ENCODE measurements around the gene NOTCH3. TPM values are rescaled to one million over a fixed set of nuclear protein-coding genes. Genes with fewer than 3 reads are reported as not detected.

The NOTCH3 gene
- total and polyA plus RNA-seq, 4 donors: 0.49 to 3.7 (median 2.9) TPM

- TF ChIP-seq RXRA (IDR thresholded peaks at IDR 0.05): no peak
- no peak for TF ChIP-seq FOXA2 (IDR thresholded peaks at IDR 0.05)
- TF ChIP-seq TAF1 (conservative IDR thresholded peaks at IDR 0.05): no peak
- TF ChIP-seq RAD21 (IDR thresholded peaks at IDR 0.05): no peak
- TF ChIP-seq, protein P1, sequence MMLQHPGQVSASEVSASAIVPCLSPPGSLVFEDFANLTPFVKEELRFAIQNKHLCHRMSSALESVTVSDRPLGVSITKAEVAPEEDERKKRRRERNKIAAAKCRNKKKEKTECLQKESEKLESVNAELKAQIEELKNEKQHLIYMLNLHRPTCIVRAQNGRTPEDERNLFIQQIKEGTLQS (IDR thresholded peaks at IDR 0.05): no peak
- no peak for TF ChIP-seq MAX (IDR thresholded peaks at IDR 0.05)
- no peak for TF ChIP-seq EGR1 (IDR thresholded peaks at IDR 0.05; ENCODE audit: low read depth in 2 of 2)
- TF ChIP-seq, protein P2, sequence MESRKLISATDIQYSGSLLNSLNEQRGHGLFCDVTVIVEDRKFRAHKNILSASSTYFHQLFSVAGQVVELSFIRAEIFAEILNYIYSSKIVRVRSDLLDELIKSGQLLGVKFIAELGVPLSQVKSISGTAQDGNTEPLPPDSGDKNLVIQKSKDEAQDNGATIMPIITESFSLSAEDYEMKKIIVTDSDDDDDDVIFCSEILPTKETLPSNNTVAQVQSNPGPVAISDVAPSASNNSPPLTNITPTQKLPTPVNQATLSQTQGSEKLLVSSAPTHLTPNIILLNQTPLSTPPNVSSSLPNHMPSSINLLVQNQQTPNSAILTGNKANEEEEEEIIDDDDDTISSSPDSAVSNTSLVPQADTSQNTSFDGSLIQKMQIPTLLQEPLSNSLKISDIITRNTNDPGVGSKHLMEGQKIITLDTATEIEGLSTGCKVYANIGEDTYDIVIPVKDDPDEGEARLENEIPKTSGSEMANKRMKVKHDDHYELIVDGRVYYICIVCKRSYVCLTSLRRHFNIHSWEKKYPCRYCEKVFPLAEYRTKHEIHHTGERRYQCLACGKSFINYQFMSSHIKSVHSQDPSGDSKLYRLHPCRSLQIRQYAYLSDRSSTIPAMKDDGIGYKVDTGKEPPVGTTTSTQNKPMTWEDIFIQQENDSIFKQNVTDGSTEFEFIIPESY (IDR thresholded peaks at IDR 0.05): no peak
- TF ChIP-seq NR2F2 (IDR thresholded peaks at IDR 0.05): no peak
- TF ChIP-seq FOXA1 (IDR thresholded peaks at IDR 0.05): no peak
- no peak for TF ChIP-seq GABPA (IDR thresholded peaks at IDR 0.05 in 1 of 2, conservative IDR thresholded peaks at IDR 0.05 in 1 of 2)
- TF ChIP-seq HNF4A (conservative IDR thresholded peaks at IDR 0.05): no peak
- no peak for TF ChIP-seq SP1 (IDR thresholded peaks at IDR 0.05)
- TF ChIP-seq, protein P3, sequence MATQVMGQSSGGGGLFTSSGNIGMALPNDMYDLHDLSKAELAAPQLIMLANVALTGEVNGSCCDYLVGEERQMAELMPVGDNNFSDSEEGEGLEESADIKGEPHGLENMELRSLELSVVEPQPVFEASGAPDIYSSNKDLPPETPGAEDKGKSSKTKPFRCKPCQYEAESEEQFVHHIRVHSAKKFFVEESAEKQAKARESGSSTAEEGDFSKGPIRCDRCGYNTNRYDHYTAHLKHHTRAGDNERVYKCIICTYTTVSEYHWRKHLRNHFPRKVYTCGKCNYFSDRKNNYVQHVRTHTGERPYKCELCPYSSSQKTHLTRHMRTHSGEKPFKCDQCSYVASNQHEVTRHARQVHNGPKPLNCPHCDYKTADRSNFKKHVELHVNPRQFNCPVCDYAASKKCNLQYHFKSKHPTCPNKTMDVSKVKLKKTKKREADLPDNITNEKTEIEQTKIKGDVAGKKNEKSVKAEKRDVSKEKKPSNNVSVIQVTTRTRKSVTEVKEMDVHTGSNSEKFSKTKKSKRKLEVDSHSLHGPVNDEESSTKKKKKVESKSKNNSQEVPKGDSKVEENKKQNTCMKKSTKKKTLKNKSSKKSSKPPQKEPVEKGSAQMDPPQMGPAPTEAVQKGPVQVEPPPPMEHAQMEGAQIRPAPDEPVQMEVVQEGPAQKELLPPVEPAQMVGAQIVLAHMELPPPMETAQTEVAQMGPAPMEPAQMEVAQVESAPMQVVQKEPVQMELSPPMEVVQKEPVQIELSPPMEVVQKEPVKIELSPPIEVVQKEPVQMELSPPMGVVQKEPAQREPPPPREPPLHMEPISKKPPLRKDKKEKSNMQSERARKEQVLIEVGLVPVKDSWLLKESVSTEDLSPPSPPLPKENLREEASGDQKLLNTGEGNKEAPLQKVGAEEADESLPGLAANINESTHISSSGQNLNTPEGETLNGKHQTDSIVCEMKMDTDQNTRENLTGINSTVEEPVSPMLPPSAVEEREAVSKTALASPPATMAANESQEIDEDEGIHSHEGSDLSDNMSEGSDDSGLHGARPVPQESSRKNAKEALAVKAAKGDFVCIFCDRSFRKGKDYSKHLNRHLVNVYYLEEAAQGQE (IDR thresholded peaks at IDR 0.05): no peak
- no peak for TF ChIP-seq YY1 (IDR thresholded peaks at IDR 0.05)
- TF ChIP-seq CTCF (IDR thresholded peaks at IDR 0.05; ENCODE audit: low read depth, low read length, missing input control): no peak
- TF ChIP-seq JUND (IDR thresholded peaks at IDR 0.05): no peak
- TF ChIP-seq HNF4G (IDR thresholded peaks at IDR 0.05): no peak
- WGBS: 5% methylated on average over 91 of the region's 91 CpGs
- Histone ChIP-seq H3K27me3 (ENCODE audit: control insufficient read depth in 4 of 4, insufficient read depth in 4 of 4, low read length in 3 of 4) (peaks cover 0 to 4% (median 1%) of the 10 kb centered on the region in 4 donors), H3K36me3 (ENCODE audit: control insufficient read depth in 4 of 4, insufficient read depth in 3 of 4, low read depth in 1 of 4, low read length in 3 of 4) (no peaks in the 10 kb centered on the region), H3K4me3 (ENCODE audit: low read depth in 1 of 3, low read length in 3 of 3) (peak overlapping the region in 1 of 3 donors; percentile 38), H3K4me1 (ENCODE audit: control insufficient read depth in 4 of 4, insufficient read depth in 4 of 4, low read length in 3 of 4) (peaks cover 0 to 4% (median 3%) of the 10 kb centered on the region in 4 donors), H3K9ac (ENCODE audit: low read depth in 1 of 2, low read length in 2 of 2) (no peak overlapping the region), H3K9me3 (ENCODE audit: control insufficient read depth in 4 of 4, low read length in 3 of 4) (no peaks in the 10 kb centered on the region), H3K27ac (ENCODE audit: low read depth in 1 of 2, low read length in 2 of 2) (no peak overlapping the region)
- no peak for DNase-seq (ENCODE audit: low spot score)
Observed at GRCh38 chr19:15195371-15196334, 5.1 kb downstream of the NOTCH3 start.

Data from liver (tissue), 9 donors.